HEK293 (cell line): ENCODE measurements around the gene MBOAT7.
A peak's percentile ranks its signal among the peaks of the same experiment; 100 is the strongest.
"Not testable (repeated sequence)": the region's sequence is repeated elsewhere in the genome, so short reads cannot be mapped to it uniquely, and the experiment has no call there.

ENCODE experiments used
- CTCF ChIA-PET: fragments of 350-600 bp; formaldehyde crosslinking; extraction: SDS; loops from one replicate; lab custom pipeline; 2021; ENCODE audit warnings: antibody characterized with exemption; lab: Yijun Ruan, JAX
- POLR2A ChIA-PET: fragments of 300-600 bp; formaldehyde crosslinking; extraction: SDS; loops from one replicate; lab custom pipeline; 2020; ENCODE audit warnings: antibody characterized with exemption, inconsistent platforms; lab: Yijun Ruan, JAX
- H3K27ac ChIP-seq: fragments of 200-500 bp; sonication (Bioruptor generic); 2 replicates; pipeline ENCODE4 v1.5.1; 2014; ENCODE audit warnings: low read depth, low read length, control low read depth, inconsistent platforms; ENCODE audit errors: extremely low read depth
- H3K36me3 ChIP-seq, 2 experiments: fragments of 200-500 bp in 1 of 2; sonication (Bioruptor generic) in 1 of 2; 1 replicate in 1 of 2; 2 replicates in 1 of 2; pipeline ENCODE4 v1.5.1; 2014 to 2017; ENCODE audit warnings: inconsistent platforms in 2 of 2, low read length in 2 of 2; ENCODE audit not compliant: control insufficient read depth in 2 of 2, insufficient read depth in 1 of 2
- H3K4me1 ChIP-seq: fragments of 200-500 bp; sonication (Bioruptor generic); 2 replicates; pipeline ENCODE4 v1.5.1; 2014; ENCODE audit warnings: mild to moderate bottlenecking, low read length, inconsistent platforms; ENCODE audit not compliant: control insufficient read depth, insufficient read depth
- H3K4me3 ChIP-seq: 2 replicates; pipeline ENCODE4 v1.5.1; 2011; ENCODE audit warnings: low read depth, mild to moderate bottlenecking, control low read depth, low read length, moderate library complexity
- H3K9me3 ChIP-seq: fragments of 200-500 bp; sonication (Bioruptor generic); 2 replicates; pipeline ENCODE4 v1.5.1; 2014; ENCODE audit warnings: low read depth, low read length, inconsistent platforms; ENCODE audit not compliant: control insufficient read depth, insufficient read depth
- FEZF1 ChIP-seq: fragments of 450-650 bp; formaldehyde crosslinking; IDR thresholded peaks from 2 replicates; pipeline ENCODE4 v1.5.1; 2016; ENCODE audit warnings: missing biosample characterization, missing genetic modification characterization
- GLIS1 ChIP-seq: fragments of 450-650 bp; formaldehyde crosslinking; IDR thresholded peaks from 2 replicates; pipeline ENCODE4 v1.5.1; 2016; ENCODE audit warnings: missing biosample characterization, missing genetic modification characterization
- KLF8 ChIP-seq: fragments of 450-650 bp; formaldehyde crosslinking; IDR thresholded peaks from 2 replicates; pipeline ENCODE4 v1.5.1; 2016; ENCODE audit warnings: missing biosample characterization, missing genetic modification characterization
- MZF1 ChIP-seq: fragments of 450-650 bp; formaldehyde crosslinking; IDR thresholded peaks from 2 replicates; pipeline ENCODE4 v1.5.1; 2017; ENCODE audit warnings: missing biosample characterization, missing genetic modification characterization, borderline replicate concordance
- OSR2 ChIP-seq: fragments of 450-650 bp; formaldehyde crosslinking; IDR thresholded peaks from 2 replicates; pipeline ENCODE4 v1.5.1; 2016; ENCODE audit warnings: missing biosample characterization, missing genetic modification characterization
- WT1 ChIP-seq: fragments of 450-650 bp; formaldehyde crosslinking; IDR thresholded peaks from 2 replicates; pipeline ENCODE4 v1.5.1; 2016; ENCODE audit warnings: missing biosample characterization, missing genetic modification characterization
- ZIC2 ChIP-seq: fragments of 450-650 bp; formaldehyde crosslinking; IDR thresholded peaks from 2 replicates; pipeline ENCODE4 v1.5.1; 2016; ENCODE audit warnings: missing biosample characterization, missing genetic modification characterization
- ZNF174 ChIP-seq: fragments of 450-650 bp; formaldehyde crosslinking; IDR thresholded peaks from 2 replicates; pipeline ENCODE4 v1.5.0; 2017; ENCODE audit warnings: missing biosample characterization, mild to moderate bottlenecking, missing genetic modification characterization
- ZNF248 ChIP-seq: fragments of 450-650 bp; formaldehyde crosslinking; IDR thresholded peaks from 2 replicates; pipeline ENCODE4 v1.5.1; 2017; ENCODE audit warnings: missing biosample characterization, missing genetic modification characterization
- ZNF335 ChIP-seq: fragments of 450-650 bp; formaldehyde crosslinking; conservative IDR thresholded peaks from 2 replicates; pipeline ENCODE4 v1.5.1; 2016; ENCODE audit warnings: missing biosample characterization, missing genetic modification characterization
- ZNF600 ChIP-seq: fragments of 450-650 bp; formaldehyde crosslinking; IDR thresholded peaks from 2 replicates; pipeline ENCODE4 v1.5.1; 2016; ENCODE audit warnings: missing biosample characterization, missing genetic modification characterization
- ZNF677 ChIP-seq: fragments of 450-650 bp; IDR thresholded peaks from 2 replicates; pipeline ENCODE4 v1.5.0; 2018; ENCODE audit warnings: missing biosample characterization, mild to moderate bottlenecking, missing genetic modification characterization, moderate library complexity
- TF ChIP-seq, protein P1 (sequence below): fragments of 450-650 bp; formaldehyde crosslinking; IDR thresholded peaks from 2 replicates; pipeline ENCODE4 v1.5.1; 2016; ENCODE audit warnings: missing biosample characterization, missing genetic modification characterization
- TF ChIP-seq, protein P2 (sequence below): fragments of 450-650 bp; formaldehyde crosslinking; IDR thresholded peaks from 2 replicates; pipeline ENCODE4 v1.5.1; 2016; ENCODE audit warnings: missing biosample characterization, missing genetic modification characterization

MBOAT7 gene

DNA sequence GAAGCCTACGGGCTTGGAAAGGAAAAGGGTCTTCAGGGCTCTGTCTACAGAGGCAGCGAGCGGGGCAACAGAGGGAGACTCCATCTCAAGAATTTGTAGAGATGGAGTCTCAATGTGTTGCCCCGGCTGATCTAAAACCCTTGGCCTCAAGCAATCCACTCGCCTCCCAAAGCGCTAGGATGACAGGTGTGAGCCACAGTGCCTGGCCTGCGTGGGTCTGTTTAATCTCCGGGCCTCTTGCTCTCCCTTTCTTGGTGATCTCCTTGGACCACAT is 19.3 kb upstream of the MBOAT7 start:
- Histone ChIP-seq H3K27ac (peak overlapping the region; percentile 71), H3K36me3 (peaks cover 33 to 57% of the 10 kb centered on the region in 2 experiments), H3K9me3 (no peaks in the 10 kb centered on the region)

DNA sequence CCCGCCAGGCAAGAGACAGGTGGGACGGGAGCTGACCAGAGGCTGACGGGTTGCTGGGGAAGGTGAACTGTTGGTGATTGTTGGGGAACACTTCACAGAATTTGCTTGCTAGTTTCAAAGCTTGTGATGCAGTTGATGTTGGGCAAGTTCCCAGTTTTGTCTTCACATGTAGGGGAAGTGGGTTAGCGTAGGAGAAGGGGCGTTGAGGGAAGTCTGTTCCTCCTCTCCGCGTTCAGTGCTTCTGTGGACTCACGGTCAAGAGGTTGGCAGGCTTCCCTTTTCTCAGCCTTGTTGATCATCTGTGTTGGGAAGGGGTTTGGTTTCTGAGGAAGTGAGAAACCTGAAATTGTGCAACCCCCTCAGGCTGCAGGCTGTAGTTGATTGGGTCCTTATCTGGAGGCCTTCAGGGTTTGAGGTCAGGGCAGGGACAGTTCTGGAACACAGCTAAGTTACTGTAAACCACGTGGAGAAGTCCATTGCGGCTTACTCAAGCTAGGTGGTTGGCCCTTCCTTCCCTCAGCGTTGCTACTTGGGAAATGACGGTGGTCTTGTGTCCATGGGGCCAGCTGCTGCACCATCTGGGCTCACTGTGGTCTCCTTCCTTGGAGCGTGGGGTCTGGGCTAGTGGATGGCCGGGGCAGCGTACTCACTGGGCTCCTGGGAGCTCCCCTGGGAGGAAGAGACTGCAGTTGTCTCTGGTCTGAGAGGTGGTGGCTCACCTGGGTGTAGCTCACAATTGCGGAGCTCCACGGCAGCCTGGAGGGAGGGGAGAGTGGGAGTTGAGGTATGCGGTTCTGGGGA is 18.8 kb upstream of the MBOAT7 start:
- CTCF ChIA-PET: interaction anchor here (0.6 to 1.3 kb wide), 2 partner anchors 59 to 398 kb away, joined by 3 to 4 read pairs; no protein-coding TSS in a partner anchor
- H3K4me1 ChIP-seq: peaks cover 26% of the 10 kb centered on the region
- H3K36me3 ChIP-seq: peaks cover 38 to 62% of the 10 kb centered on the region in 2 experiments
- H3K9me3 ChIP-seq: no peaks in the 10 kb centered on the region
- no peak overlapping the region for H3K4me3 ChIP-seq
- peak overlapping the region; percentile 71; the same call in 1 of the 2 replicates for H3K27ac ChIP-seq
- POLR2A ChIA-PET: interaction anchor here (1.1 to 9.1 kb wide), 3 partner anchors 9 to 71 kb away, joined by 6 to 152 read pairs (median 7); partner anchors contain the start of genes CNOT3, MBOAT7 and TSEN34
- TF ChIP-seq KLF8 (tag by site-specific recombination) (peak; percentile 35; the same call in 1 of the 2 replicates), WT1 (no peak), ZNF174 (no peak), MZF1 (tag by site-specific recombination) (no peak), FEZF1 (tag by site-specific recombination) (peak; percentile 22; the same call in 1 of the 2 replicates), OSR2 (tag by site-specific recombination) (peak; percentile 38; the same call in 1 of the 2 replicates), ZNF600 (tag by site-specific recombination) (peak; percentile 28; the same call in 1 of the 2 replicates), ZNF677 (no peak)
- TF ChIP-seq, protein P1, sequence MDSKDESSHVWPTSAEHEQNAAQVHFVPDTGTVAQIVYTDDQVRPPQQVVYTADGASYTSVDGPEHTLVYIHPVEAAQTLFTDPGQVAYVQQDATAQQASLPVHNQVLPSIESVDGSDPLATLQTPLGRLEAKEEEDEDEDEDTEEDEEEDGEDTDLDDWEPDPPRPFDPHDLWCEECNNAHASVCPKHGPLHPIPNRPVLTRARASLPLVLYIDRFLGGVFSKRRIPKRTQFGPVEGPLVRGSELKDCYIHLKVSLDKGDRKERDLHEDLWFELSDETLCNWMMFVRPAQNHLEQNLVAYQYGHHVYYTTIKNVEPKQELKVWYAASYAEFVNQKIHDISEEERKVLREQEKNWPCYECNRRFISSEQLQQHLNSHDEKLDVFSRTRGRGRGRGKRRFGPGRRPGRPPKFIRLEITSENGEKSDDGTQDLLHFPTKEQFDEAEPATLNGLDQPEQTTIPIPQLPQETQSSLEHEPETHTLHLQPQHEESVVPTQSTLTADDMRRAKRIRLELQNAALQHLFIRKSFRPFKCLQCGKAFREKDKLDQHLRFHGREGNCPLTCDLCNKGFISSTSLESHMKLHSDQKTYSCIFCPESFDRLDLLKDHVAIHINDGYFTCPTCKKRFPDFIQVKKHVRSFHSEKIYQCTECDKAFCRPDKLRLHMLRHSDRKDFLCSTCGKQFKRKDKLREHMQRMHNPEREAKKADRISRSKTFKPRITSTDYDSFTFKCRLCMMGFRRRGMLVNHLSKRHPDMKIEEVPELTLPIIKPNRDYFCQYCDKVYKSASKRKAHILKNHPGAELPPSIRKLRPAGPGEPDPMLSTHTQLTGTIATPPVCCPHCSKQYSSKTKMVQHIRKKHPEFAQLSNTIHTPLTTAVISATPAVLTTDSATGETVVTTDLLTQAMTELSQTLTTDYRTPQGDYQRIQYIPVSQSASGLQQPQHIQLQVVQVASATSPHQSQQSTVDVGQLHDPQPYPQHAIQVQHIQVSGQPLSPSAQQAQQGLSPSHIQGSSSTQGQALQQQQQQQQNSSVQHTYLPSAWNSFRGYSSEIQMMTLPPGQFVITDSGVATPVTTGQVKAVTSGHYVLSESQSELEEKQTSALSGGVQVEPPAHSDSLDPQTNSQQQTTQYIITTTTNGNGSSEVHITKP (tag by site-specific recombination): 0 out of 2 replicates have a peak, but pooled peaks have one; percentile 23

More for the DNA sequence above, 19.3 kb upstream of the MBOAT7 start:
- TF ChIP-seq GLIS1 (tag by site-specific recombination): peak; percentile 42
- no peak for TF ChIP-seq ZNF248 (tag by site-specific recombination)
- ChIA-PET CTCF (no interaction called here), POLR2A (interaction anchor here (1.3 to 9.1 kb wide), 3 partner anchors 8 to 72 kb away, joined by 6 to 152 read pairs (median 34); partner anchors contain the start of genes CNOT3, MBOAT7, RPS9 and TSEN34)
- H3K4me3 ChIP-seq: no peak overlapping the region
- peaks cover 26% of the 10 kb centered on the region for H3K4me1 ChIP-seq

DNA sequence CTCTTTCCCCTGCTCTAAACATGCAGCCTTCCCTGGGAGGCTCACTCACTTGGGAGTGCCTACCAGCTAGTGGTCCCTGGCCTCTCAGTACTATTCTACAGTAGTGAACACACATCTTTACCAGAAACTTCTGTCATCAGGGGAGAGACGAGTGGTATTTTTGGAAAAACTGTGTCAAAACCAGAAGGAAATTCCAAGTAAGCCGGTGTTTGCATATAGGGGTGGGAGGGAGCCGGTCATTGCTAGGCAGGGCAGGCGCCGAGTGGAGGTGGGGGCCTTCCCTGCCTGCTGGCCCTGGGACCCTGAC is 18.2 kb upstream of the MBOAT7 start:
- no peaks in the 10 kb centered on the region for H3K9me3 ChIP-seq
- TF ChIP-seq ZIC2 (no peak), ZNF335 (tag by site-specific recombination) (no peak)
- TF ChIP-seq, protein P2, sequence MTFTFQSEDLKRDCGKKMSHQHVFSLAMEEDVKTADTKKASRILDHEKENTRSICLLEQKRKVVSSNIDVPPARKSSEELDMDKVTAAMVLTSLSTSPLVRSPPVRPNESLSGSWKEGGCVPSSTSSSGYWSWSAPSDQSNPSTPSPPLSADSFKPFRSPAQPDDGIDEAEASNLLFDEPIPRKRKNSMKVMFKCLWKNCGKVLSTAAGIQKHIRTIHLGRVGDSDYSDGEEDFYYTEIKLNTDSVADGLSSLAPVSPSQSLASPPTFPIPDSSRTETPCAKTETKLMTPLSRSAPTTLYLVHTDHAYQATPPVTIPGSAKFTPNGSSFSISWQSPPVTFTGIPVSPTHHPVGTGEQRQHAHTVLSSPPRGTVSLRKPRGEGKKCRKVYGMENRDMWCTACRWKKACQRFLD (tag by site-specific recombination): no peak
- TF ChIP-seq, all 188 proteins: peak for 0
- CTCF ChIA-PET: interaction anchor here (0.5 to 1.3 kb wide), 3 partner anchors 18 to 398 kb away, joined by 3 to 4 read pairs (median 3); partner anchors contain the start of gene MBOAT7
- peaks cover 44 to 68% of the 10 kb centered on the region in 2 experiments for H3K36me3 ChIP-seq
- no peak overlapping the region; the same call in 1 of the 2 replicates for H3K27ac ChIP-seq
- no peak overlapping the region for H3K4me3 ChIP-seq
- POLR2A ChIA-PET: interaction anchor here (1.1 to 9.1 kb wide), 3 partner anchors 8 to 71 kb away, joined by 6 to 152 read pairs (median 7); partner anchors contain the start of genes CNOT3, MBOAT7 and TSEN34
- H3K4me1 ChIP-seq: peaks cover 26% of the 10 kb centered on the region

DNA sequence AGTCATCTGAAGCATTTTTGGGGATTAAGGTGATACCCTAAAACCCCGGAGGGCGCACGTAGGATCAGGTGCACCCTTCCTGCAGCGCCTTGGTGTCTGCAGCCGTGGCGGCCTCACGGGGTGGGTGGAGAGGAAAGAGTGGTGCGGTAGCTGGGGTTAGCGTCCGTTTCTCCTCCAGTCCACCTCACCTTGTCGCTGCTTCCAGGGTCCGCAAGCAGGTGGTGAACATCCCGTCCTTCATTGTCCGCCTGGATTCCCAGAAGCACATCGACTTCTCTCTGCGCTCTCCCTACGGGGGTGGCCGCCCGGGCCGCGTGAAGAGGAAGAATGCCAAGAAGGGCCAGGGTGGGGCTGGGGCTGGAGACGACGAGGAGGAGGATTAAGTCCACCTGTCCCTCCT is 17.8 kb upstream of the MBOAT7 start:
- ChIA-PET POLR2A (interaction anchor here (1.1 to 9.1 kb wide), 2 partner anchors 8 to 17 kb away, joined by 7 to 152 read pairs; partner anchors contain the start of genes MBOAT7 and TSEN34), CTCF (interaction anchor here (0.5 to 1.3 kb wide), 2 partner anchors 18 to 60 kb away, joined by 3 to 4 read pairs; partner anchors contain the start of gene MBOAT7)
- Histone ChIP-seq H3K4me1 (peaks cover 29% of the 10 kb centered on the region), H3K36me3 (peaks cover 48 to 72% of the 10 kb centered on the region in 2 experiments)
- H3K27ac ChIP-seq, H3K4me3 ChIP-seq, H3K9me3 ChIP-seq: not testable (repeated sequence)
